ENCODE measurements around the gene LTO1.

The LTO1 gene

GRCh38 chr11:69644071-69644961, 30.8 kb downstream of the LTO1 start:
- peak in 1 of 3 donors; percentile 28 for DNase-seq

- no peak for DNase-seq
Observed at GRCh38 chr11:69643646-69644045, 31.5 kb downstream of the LTO1 start.

- DNase-seq: peak; percentile 84 to 93 (median 90)
Observed at GRCh38 chr11:69642913-69643632, 32.1 kb downstream of the LTO1 start.

- peak; percentile 40 to 78 (median 49) for DNase-seq
Observed at GRCh38 chr11:69642549-69642912, 32.6 kb downstream of the LTO1 start.

GRCh38 chr11:69641681-69642548, 33.2 kb downstream of the LTO1 start:
- DNase-seq: peak in 1 of 3 donors; percentile 40

GRCh38 chr11:69640995-69641581, 34.1 kb downstream of the LTO1 start, which contains the start of gene CCND1:
Gene CCND1 (plus strand): TSS chr11:69641156. CDS start chr11:69641314, 158 bp downstream.
- peak; percentile 90 to 92 (median 90) for DNase-seq

GRCh38 chr11:69640260-69640994, 34.7 kb downstream of the LTO1 start:
- peak; percentile 53 to 75 (median 67) for DNase-seq

- no peak for DNase-seq
Observed at GRCh38 chr11:69639831-69640230, 35.3 kb downstream of the LTO1 start.

- DNase-seq: peak; percentile 92 to 95 (median 93)
Observed at GRCh38 chr11:69638941-69639681, 36.0 kb downstream of the LTO1 start.

- peak in 2 of 3 donors; percentile 42 to 59 for DNase-seq
Observed at GRCh38 chr11:69637941-69638871, 36.9 kb downstream of the LTO1 start.

GRCh38 chr11:69637198-69637940, 37.8 kb downstream of the LTO1 start:
- no peak for DNase-seq

GRCh38 chr11:69636512-69637197, 38.5 kb downstream of the LTO1 start:
- peak; percentile 45 to 75 (median 66) for DNase-seq

GRCh38 chr11:69635804-69636511, 39.2 kb downstream of the LTO1 start:
- no peak for DNase-seq

- no peak for DNase-seq
Observed at GRCh38 chr11:69635195-69635594, 40.0 kb downstream of the LTO1 start.

GRCh38 chr11:69634590-69634989, 40.6 kb downstream of the LTO1 start:
- DNase-seq: no peak

GRCh38 chr11:69634069-69634468, 41.1 kb downstream of the LTO1 start:
- no peak for DNase-seq

- DNase-seq: no peak
Observed at GRCh38 chr11:69632900-69633299, 42.3 kb downstream of the LTO1 start.

GRCh38 chr11:69630424-69630823, 44.7 kb downstream of the LTO1 start:
- DNase-seq: no peak

All from suppressor macrophage treated with lipopolysaccharide for 1 hour (primary cell).